Stimulated activated CD4-positive, alpha-beta T cell treated with anti-CD3 and anti-CD28 coated beads, TNF-alpha, amount 100 ng/mL, for 1 hour (primary cell): Measurements from ENCODE around the gene MRPL2.
A peak's percentile ranks its signal among the peaks of the same experiment; 100 is the strongest.
"Not testable (repeated sequence)": the region's sequence is repeated elsewhere in the genome, so short reads cannot be mapped to it uniquely, and the experiment has no call there.

Experiments
- DNase-seq, 3 donors: peaks; one replicate each; pipeline ENCODE4 v3.0.0-alpha.2; 2020; ENCODE audit warnings: low read depth in 3 of 3, low spot score in 1 of 3

The MRPL2 gene

DNA sequence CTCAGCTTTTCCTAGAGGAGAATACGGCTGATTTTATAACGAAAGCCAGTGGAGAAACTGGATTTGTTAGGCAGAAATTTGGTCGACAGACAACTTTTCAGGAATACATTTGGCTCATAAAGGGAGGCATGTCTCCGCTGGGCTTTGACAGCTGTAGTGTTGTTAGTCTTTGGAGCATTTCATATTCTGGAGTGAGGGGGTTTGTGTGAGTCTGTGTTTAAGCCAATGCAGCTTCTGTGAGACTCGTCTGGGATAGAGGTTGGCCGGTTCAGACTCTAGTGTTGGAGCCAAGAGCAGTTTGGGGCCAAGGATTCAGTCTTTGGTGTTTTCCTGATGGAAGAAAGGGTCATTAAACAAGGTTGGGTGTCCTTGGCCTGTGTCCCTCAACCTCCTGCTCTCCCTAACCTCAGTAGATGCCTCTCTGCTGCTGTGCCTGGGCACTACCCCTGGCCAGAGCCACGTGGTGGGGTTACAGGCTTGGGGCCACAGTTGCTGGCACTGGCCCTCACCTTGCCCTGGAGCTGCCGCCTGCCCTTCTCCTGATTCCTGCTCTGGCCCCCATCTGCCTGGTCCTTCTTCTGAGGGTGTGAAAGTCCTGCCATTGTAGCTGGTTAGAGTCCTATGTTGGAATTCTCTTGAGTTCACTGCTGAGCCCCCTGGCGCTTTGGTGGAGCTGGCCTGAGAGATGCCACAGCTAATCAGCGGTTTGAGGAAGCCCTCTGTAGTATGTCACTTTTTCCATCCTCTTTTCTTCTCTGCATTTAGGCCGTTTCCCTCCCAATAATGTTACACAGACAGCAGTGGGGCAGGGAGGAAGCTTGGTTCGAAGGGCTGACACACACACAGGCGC lies 23.8 kb upstream of the MRPL2 start:
- no peak for DNase-seq

DNA sequence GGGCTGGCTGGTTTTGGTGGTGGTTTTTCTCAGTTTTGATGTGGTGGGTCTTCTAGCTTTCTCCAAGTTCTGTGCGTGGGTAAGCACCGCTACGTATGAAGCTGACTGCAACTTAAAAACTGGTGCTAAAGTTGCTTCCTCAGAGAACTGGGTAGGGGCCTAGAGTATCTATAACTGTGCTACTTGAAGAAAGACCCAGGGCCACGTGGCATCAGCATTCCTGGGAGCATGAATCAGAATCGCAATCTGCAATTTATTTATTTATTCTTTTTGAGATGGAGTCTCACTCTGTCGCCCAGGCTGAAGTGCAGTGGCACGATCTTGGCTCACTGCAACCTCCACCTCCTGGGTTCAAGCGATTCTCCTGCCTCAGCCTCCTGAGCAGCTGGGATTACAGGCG lies 22.7 kb upstream of the MRPL2 start:
- DNase-seq, result not testable (repeated sequence)

DNA sequence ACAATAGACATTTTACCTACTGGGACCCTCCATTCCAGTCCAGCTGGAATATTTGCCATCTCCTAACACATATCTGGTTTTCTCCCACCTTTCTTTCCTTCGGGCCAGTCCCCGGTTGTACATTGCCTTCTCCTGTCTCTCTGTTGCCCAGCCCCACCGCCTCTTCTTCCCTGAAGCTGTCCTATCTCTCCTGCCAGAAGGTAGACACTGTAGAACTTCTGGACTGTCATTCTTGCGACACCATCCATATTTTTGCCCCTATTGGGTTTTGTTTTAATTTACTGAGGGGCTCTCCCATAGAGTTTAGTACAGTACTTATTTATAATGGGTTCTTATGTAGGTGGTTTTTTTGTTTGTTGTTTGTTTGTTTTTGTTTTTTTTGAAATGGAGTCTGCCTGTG lies 21.8 kb upstream of the MRPL2 start:
- no peak for DNase-seq

DNA sequence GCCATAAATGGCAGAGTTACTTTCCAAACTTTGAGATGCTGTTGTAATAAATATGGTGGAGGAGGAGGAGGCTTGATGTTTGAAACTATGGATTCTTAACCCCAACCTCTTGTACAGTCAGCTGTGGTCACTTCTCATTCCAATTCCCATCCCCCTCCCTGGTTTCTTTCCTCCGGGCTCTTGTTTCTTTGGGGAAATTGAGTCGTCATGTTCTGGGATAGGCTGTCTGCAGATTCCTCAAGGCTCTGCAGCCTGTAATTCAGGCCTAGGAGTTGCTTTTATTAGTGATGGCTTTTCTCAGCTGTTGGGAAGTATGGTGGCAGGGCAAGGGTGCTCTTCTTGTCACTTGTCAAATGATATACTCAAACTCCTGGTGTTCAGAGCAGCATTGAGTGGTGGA lies 19.5 kb upstream of the MRPL2 start:
- no peak for DNase-seq

DNA sequence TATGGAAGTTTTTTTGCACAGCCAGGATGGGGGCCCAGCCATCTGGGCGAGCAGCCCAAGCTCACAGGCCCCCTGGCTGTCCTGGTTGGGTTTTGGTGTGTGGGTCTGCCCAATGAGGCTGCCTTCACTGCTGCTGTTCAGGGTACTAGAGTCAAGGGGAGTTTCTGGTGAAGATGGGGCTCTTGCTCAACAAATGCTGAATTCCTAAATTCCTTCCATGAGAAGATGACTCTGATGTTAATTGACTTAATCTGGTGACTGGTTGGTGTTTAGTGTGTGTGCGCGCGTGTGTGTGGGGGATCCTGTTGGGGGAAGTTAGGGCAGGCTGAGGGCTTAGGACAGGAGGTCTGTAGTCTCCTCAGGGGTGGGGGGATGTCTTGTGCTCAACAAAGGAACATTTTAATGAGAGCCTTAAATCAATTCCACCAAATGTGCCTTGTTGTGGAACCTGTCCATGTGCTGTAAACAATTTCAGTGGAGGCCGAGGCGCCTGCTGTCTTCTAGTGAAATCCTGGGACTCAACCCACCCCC lies 18.8 kb upstream of the MRPL2 start:
- DNase-seq, result no peak

DNA sequence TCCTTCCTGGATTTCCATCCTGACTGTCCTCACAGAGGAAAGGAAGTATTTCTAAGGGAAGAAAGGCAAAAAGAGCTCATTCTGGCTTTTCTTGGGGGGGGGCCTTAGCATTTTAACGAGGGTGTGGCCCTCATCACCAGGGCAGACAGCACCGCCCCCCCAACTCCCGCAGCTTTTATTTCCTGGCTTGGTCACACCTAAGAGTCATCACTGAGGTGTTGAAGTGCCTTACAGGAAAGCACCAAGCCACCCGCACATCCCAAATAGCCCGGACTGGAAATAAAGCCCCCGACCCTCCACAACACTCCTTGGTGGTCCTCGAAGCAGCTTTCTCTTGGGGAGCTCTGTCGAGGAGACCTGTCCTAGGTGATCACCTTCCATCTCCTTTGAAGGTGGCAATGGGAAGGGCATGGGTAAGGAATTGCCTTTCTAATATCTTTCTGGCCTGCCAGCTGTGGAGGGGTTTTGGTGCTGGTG lies 18.1 kb upstream of the MRPL2 start:
- DNase-seq, result no peak

DNA sequence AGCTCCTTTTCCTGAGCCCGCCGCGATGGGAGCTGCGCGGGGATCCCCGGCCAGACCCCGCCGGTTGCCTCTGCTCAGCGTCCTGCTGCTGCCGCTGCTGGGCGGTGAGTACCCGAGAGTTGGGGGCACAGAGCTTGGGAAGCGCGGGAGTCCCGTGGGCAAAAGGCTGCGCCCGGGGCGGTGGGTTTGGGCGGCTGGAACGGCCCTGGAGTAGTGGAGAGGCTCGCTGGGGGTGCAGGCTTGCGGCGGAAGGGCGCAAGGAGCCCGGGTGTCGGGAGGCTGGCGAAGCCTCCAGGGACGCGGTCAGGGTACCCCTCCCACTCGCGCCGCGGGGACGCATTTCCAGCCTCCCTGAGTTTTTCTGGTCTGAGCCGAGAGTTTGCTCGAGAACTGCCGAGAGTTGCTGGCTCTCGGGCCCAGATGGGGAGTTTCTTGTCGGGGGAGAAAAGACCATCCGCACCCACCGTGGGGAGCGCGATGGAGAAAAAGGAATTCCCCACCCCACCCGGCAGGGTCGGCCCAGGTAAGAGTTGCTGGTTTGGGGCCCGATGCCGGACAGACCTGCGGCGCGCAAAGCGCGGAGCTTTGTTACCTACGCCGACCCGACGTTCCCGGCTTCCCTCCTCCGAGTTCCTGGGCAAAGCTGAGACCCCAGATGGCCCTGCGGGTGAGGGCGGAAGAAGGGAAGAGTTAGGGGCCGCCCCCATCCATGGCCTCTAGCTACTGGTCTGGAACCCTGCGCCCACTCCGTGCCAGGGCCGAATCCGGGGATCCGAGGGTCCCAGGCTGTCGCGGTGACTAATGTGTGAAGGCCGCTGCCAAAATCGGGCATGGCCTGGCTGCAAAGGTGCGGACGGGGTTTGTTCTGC lies 17.5 kb upstream of the MRPL2 start:
- no peak for DNase-seq

DNA sequence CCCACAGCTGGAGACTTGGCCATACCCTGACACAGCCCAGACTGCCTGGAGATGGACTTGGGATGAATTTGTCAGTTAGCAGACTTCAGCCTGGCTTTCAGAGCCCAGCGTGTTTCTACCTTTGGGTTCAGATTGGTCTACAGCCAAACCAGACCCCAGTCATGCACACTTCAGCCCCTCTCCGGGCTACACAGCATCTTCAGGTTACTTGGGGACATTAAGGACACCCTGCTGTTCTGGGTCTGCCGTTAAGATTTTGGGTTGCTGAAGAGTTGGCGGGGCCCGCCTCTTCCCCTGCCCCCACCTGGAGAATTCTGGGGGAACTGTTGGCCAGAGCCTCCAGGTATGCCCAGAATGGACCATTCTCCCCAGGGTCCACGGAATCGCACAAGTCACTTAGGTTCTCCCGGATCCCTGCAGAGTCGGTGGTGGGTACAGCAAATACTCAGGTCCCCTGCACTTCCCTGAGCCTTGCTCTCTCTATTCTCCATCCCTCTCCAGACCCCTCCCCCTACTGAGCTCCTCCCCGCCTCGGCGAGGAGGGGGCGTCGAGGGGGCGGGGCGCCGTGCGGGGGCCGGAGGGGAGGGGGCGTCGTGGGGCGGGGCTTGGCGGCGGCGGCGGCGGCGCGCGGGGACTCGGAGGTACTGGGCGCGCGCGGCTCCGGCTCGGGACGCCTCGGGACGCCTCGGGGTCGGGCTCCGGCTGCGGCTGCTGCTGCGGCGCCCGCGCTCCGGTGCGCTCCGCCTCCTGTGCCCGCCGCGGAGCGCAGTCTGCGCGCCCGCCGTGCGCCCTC lies 16.6 kb upstream of the MRPL2 start, which contains the start of gene PTK7:
TSS of gene PTK7 (plus strand) at position 645 of the 794 bp plus-strand sequence. CDS start 175 bp downstream, outside the sequence.
- peak in 1 of 3 donors; percentile 29 for DNase-seq

DNA sequence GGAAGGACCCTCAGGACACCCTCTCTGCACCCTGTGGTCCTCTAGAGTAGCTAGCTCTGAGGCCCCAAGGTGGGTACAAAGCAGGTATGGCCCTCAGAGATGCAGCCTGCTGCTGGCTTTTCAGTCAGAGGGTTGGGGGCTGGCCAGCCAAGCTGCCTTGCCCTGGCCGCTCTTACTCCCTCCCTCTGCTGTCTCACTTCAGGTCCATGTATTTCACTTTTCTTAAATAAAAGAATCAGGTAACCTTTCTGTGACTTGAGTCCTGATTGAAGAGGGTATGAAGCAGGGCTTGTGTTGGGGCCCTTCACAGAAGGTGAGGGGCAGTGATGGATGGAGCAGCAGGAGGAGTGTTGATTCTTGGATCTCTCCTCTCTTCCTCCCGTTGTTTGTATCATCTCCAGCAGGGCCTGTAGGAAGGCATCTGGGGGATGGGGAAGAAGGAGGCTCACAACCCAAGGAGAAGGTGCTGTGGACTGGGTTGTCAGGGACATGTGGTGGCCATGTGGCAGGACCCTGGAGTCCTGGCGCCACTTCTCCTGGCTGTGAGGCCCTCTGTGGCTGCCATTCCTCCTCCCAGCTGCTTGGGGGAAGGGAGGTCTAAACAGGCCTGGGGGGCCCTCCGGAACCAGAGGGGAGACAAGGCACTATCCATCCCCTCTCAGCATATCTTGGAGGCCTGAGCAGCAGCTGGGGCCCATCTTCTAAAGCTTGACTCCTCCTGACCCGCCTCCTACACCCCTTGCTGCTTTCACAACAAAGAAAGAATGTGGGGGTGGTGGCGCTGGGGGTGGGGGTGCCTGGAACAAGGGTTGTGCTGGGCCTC lies 15.8 kb upstream of the MRPL2 start:
- no peak for DNase-seq

DNA sequence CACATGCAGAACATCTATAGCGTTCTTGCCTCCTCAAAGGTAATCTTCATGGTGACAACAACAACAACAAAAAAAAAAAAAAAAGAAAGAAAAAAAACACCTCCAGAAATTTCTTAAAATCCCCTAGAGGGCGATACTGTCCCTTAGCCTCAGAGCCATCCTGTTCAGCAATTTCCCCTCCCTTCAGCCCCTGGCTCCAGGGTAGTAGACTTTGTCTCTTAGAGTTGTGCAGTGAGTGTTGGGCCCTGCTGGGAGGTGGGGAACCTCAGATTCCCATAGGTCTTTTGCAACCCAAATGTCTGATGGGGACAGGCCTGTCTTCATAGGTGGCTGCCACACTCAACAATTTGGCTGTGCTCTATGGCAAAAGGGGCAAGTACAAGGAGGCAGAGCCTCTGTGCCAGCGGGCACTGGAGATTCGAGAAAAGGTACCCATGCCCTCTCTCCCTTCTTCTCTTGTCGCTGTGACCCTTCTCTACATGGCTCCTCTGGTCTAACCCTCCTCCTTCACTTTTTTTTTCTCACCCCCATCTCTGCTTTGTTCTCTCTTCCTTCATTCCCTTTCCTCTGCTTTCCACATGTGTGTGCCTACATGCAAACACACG lies 10.9 kb upstream of the MRPL2 start:
- no peak for DNase-seq

DNA sequence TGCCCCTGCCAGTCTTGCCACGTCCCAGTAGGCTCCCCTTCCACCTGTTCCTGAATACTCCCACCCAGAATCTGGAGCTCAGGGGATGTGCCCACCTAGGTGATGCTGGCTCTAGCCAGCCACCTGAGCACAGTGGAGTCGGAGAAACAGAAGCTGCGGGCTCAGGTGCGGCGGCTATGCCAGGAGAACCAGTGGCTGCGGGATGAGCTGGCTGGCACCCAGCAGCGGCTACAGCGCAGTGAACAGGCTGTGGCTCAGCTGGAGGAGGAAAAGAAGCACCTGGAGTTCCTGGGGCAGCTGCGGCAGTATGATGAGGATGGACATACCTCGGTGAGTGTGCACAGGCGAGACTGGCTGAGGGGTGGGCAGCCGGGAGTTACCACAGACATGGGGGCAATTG lies 3.6 kb upstream of the MRPL2 start:
- no peak for DNase-seq

DNA sequence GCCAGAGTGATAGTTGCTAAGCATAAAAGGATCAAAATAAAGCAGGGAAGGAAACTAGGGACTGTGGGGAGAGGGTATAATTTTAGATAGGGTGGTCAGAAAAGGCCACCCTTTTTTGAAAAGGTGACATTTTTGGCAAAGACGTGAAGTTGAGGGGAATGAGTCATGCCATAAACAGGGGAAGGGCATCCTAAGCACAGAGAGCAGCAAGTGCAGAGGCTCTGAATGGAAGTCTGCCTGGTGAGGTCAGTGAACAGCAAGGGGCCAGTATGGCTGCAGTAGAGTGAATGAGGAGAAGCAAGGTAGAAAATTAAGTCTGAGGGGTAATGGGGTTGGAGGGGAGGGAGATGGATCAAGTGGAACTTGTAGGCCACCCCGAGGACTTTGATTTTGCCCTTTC lies 2.6 kb upstream of the MRPL2 start:
- DNase-seq, result no peak

DNA sequence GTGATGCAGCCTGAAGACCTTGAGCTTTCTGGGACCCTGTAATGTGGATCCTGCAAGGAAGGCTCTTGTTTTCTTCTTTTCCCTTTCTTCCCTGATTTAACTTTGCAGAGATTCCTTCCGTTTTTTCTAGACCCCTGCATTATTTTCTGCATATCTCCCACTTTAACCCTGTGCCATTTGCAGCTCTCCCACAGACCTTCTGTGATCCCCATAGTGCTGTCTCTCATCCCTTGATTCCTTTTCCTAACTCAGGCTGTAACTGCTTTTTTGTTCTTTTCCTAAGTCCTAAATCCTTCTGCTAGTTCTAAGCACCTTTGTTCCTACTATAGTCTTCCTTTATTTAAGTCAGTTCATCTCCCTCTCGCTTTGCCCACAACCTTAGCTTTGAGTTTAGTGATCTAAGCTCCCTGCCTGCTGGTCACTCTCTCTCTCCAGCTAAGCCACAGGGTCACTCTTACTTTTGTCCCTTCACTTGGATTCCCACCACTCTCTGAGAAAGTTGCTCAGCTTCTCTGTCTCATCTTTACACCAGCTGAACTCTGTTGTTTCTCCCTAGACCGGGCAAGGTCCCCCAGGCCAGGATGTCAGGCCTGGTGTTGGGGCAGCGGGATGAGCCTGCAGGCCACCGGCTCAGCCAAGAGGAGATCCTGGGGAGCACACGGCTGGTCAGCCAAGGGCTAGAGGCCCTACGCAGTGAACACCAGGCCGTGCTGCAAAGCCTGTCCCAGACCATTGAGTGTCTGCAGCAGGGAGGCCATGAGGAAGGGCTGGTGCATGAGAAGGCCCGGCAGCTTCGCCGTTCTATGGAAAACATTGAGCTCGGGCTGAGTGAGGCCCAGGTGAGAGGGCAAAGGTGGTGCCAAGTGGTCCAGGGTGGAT lies 1.8 kb upstream of the MRPL2 start:
- no peak for DNase-seq

DNA sequence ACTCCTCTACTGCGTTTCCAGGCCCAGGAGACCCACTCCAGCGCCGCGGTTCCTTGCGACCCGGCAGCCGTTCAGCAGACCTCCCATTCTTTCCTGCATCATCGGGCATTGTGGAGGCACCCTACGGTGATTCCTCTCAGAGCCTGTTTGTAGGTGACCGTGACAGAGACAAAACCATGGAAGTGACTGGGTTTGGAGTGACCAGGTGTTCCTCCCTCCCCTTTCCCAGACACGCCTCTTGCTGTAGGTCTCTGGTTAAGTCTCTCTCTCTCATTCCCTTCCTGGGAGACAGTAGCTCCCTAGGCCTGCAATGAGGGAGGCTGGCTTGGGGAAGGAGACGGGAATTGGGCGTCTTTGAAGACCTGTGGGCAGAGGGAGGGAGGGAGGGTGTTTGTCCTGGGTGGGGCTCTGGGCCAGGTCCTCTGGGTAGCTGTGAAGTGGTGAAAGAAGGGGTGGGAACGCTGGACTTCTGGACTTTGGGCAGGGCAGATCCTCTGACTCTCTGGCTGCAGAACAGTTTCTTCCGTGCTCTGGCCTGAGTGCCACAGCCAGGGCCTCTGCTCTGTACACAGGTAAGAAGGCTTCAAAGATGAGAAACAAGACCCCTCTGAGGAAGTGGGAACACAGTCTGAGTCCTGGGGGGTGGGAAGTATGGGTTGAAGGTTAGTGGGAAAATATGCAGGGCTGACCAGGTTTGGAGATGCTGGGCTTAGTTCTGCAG lies 960 bp upstream of the MRPL2 start:
- DNase-seq, result no peak

DNA sequence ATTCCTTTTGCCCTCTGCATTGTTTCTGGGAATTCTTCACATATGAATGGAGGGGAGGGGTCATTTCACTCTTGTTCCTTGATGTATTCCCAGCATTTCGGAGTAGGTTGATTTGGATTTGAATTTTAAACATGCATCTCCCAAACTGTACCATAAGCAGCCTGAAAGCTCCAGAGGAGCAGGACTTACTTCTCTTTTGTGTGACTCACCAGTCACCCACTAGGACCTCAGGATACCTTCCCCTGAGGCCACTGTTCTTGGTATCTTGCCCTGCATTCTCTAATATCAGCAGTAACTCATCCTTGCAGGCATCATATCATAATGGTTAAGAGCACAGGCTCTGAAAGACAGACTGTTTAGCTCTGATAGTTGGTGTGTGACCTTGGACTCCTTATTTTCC lies 703 bp downstream of the MRPL2 start:
- no peak for DNase-seq

DNA sequence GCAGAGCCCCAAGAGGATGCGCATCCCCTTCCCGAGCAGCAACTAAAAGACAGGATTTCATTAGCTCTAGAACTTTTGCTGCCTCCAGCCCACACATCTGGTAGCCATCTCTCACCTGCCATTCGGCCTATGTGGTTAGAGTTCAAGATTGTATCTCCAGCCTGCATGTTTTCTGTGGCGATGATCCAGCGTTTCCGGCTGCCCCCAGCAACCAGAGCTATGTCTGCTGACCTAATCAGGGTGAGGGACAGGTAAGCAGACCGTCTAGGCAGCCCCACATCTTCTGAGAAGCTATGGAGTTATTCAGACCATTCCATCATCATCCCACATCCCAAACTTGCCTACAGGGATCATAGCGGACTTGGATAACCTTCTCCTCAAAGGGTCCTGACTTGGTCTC lies 3.3 kb downstream of the MRPL2 start:
- no peak for DNase-seq

DNA sequence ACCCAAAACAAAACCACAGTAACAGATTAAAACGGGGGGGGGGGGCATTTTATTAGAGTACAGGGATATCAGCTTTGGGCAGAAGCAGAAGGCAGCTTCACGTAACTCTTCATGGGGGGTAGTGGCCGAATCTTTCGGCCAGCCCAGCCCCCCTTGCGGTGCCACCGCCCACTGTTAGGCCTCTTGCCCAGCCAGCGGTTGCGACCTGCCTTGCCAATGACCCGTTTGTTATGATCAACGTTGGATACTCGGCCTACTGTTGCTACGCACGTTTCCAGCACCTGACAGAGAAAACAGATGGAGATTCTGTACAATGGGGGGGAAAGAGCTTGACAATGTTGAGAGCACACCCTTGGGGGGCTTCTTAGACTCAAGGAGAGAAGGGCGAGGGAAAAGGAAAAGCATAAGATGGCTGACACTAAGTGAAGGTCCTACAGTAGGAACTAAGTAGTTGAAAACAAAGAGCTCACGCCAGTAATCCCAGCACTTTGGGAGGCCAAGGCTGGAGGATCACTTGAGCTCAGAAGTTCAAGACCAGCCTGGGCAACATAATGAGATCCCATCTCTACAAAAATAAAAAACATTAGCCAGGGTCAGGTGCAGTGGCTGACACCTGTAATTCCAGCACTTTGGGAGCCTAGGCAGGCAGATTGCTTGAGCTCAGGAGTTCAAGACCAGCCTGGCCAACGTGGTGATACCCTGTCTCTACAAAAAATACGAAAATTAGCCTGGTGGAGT lies 4.9 kb downstream of the MRPL2 start:
- DNase-seq, result no peak
